Measurements from ENCODE around the gene INF2.
"Not testable (repeated sequence)": the region's sequence is repeated elsewhere in the genome, so short reads cannot be mapped to it uniquely, and the experiment has no call there.

The INF2 gene

GRCh38 chr14:104739546-104740516 lies 50.4 kb downstream of the INF2 start:
- DNase-seq: no peak

GRCh38 chr14:104741108-104741802 lies 51.8 kb downstream of the INF2 start:
- no peak for DNase-seq

GRCh38 chr14:104741803-104742251 lies 52.4 kb downstream of the INF2 start:
- DNase-seq: no peak

GRCh38 chr14:104742586-104743455 lies 53.4 kb downstream of the INF2 start:
- DNase-seq: no peak

- DNase-seq: no peak
Measured at GRCh38 chr14:104743461-104744380, 54.3 kb downstream of the INF2 start.

GRCh38 chr14:104744484-104744883 lies 55.1 kb downstream of the INF2 start:
- DNase-seq: no peak

- DNase-seq: no peak
Measured at GRCh38 chr14:104745431-104745830, 56.0 kb downstream of the INF2 start.

- peak; percentile 73 for DNase-seq
Measured at GRCh38 chr14:104746071-104746545, 56.7 kb downstream of the INF2 start.

GRCh38 chr14:104746934-104747481 lies 57.6 kb downstream of the INF2 start:
- no peak for DNase-seq

- no peak for DNase-seq
Measured at GRCh38 chr14:104747876-104748275, 58.5 kb downstream of the INF2 start.

- no peak for DNase-seq
Measured at GRCh38 chr14:104749111-104749649, 59.8 kb downstream of the INF2 start.

- no peak for DNase-seq
Measured at GRCh38 chr14:104750056-104750752, 60.8 kb downstream of the INF2 start.

- DNase-seq: not testable (repeated sequence)
Measured at GRCh38 chr14:104750753-104751057, 61.3 kb downstream of the INF2 start.

GRCh38 chr14:104751539-104752422 lies 62.4 kb downstream of the INF2 start:
- DNase-seq: no peak

- DNase-seq: no peak
Measured at GRCh38 chr14:104752423-104752734, 63.0 kb downstream of the INF2 start.

- DNase-seq: peak; percentile 100
Measured at GRCh38 chr14:104752735-104753527, 63.5 kb downstream of the INF2 start, which contains the start of gene SIVA1. SIVA1 (plus strand) TSS chr14:104753147; CDS start chr14:104753202, 55 bp downstream.

- no peak for DNase-seq
Measured at GRCh38 chr14:104753528-104754212, 64.3 kb downstream of the INF2 start.

All from activated effector memory CD4-positive, alpha-beta T cell treated with anti-CD3 and anti-CD28 coated beads, Interleukin-2, amount 50 U/mL, for 16 hours (primary cell).